Measurements from ENCODE around the gene HADHA.

The HADHA gene

DNA sequence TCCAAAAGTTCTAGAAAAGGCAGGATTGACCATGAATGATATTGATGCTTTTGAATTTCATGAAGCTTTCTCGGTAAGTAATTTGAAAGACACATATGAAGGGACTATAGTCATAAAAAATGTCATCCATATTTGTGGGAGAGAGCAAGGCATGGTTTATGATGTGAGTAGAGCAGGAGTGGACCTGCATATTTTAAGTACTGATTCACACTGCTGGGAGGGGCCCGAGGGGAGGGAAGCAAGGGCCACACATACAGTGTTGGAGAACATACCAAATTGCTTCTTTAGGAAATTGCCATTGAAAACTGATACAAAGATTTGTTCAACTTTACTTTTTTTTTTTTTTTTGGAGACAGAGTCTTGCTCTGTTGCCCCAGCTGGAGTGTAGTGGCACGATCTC lies 39.7 kb upstream of the HADHA start:
- TF ChIP-seq, protein P1, sequence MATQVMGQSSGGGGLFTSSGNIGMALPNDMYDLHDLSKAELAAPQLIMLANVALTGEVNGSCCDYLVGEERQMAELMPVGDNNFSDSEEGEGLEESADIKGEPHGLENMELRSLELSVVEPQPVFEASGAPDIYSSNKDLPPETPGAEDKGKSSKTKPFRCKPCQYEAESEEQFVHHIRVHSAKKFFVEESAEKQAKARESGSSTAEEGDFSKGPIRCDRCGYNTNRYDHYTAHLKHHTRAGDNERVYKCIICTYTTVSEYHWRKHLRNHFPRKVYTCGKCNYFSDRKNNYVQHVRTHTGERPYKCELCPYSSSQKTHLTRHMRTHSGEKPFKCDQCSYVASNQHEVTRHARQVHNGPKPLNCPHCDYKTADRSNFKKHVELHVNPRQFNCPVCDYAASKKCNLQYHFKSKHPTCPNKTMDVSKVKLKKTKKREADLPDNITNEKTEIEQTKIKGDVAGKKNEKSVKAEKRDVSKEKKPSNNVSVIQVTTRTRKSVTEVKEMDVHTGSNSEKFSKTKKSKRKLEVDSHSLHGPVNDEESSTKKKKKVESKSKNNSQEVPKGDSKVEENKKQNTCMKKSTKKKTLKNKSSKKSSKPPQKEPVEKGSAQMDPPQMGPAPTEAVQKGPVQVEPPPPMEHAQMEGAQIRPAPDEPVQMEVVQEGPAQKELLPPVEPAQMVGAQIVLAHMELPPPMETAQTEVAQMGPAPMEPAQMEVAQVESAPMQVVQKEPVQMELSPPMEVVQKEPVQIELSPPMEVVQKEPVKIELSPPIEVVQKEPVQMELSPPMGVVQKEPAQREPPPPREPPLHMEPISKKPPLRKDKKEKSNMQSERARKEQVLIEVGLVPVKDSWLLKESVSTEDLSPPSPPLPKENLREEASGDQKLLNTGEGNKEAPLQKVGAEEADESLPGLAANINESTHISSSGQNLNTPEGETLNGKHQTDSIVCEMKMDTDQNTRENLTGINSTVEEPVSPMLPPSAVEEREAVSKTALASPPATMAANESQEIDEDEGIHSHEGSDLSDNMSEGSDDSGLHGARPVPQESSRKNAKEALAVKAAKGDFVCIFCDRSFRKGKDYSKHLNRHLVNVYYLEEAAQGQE (IDR thresholded peaks at IDR 0.05; ENCODE audit: insufficient read depth in 1 of 2, low read depth in 2 of 2, low read length in 2 of 2): no peak
- no peak for TF ChIP-seq SIN3A (IDR thresholded peaks at IDR 0.05; ENCODE audit: borderline replicate concordance, insufficient read depth, low read length)

DNA sequence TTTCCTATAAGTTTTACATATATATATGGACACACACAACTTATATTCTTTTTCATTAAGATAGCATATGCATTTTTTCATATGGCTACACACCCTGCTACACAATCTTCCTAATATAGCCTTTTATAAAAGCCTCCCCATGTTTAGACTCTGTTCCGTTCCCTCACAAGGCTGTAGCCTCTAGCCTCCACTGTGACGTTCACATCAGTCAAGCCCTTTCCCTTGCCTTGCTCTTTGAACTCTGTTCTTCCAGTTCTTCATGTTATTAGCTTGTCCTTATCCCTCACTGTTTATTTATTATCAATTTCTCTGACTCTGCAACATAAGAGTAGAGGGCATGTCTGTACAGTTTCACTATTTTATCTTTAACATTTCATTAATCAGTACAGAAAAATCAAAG lies 39.2 kb upstream of the HADHA start:
- TF ChIP-seq, protein P1 (IDR thresholded peaks at IDR 0.05; ENCODE audit: insufficient read depth in 1 of 2, low read depth in 2 of 2, low read length in 2 of 2): no peak
- no peak for TF ChIP-seq FOXP2 (optimal IDR thresholded peaks at IDR 0.05; ENCODE audit: borderline replicate concordance, extremely low read depth, extremely low read length, insufficient read depth)
- no peak for TF ChIP-seq TAF1 (IDR thresholded peaks at IDR 0.05; ENCODE audit: borderline replicate concordance, insufficient read depth, low read length)
- TF ChIP-seq SIN3A (IDR thresholded peaks at IDR 0.05; ENCODE audit: borderline replicate concordance, insufficient read depth, low read length): no peak
- TF ChIP-seq POLR2AphosphoS5 (IDR thresholded peaks at IDR 0.05; ENCODE audit: low read depth, low read length): no peak

DNA sequence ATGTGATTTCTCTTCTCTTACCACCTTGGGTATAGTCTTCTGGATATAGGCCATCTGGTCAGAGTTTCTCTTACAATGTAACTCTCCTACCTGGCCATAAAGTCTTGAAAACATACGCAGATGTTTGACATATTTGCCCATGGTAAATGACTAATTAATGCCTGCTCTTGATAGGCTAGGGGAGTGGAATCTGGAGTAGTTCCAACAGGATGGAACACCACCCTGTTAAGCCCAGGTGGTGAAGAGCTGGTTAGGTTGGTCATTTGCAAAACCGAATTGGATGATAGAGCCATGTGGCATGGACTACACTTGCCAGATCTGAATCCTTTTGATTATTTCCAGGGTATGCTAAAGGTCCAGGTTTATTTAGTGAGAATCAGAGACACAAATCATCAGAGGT lies 36.8 kb upstream of the HADHA start:
- TF ChIP-seq TAF1 (IDR thresholded peaks at IDR 0.05; ENCODE audit: borderline replicate concordance, insufficient read depth, low read length) (no peak), SIN3A (IDR thresholded peaks at IDR 0.05; ENCODE audit: borderline replicate concordance, insufficient read depth, low read length) (no peak), POLR2AphosphoS5 (IDR thresholded peaks at IDR 0.05; ENCODE audit: low read depth, low read length) (no peak), FOXP2 (optimal IDR thresholded peaks at IDR 0.05; ENCODE audit: borderline replicate concordance, extremely low read depth, extremely low read length, insufficient read depth) (no peak)
- TF ChIP-seq, protein P1 (IDR thresholded peaks at IDR 0.05; ENCODE audit: insufficient read depth in 1 of 2, low read depth in 2 of 2, low read length in 2 of 2): no peak

DNA sequence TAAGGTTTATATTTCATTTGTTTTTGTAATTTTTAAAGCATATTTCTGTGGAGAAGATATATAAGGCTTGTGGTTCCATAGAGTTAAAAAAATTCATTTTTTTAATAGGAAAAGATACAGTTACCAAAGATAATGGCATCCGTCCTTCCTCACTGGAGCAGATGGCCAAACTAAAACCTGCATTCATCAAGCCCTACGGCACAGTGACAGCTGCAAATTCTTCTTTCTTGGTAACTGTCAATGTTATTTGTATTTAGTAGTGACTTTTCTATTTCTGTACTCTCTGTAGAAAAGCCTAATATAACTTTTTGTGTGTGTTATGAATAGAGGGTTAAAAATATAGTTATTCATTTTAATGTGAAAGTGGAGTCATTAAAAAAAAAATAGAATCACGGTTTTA lies 35.5 kb upstream of the HADHA start:
- no peak for TF ChIP-seq FOXP2 (optimal IDR thresholded peaks at IDR 0.05; ENCODE audit: borderline replicate concordance, extremely low read depth, extremely low read length, insufficient read depth)
- TF ChIP-seq SIN3A (IDR thresholded peaks at IDR 0.05; ENCODE audit: borderline replicate concordance, insufficient read depth, low read length): no peak

DNA sequence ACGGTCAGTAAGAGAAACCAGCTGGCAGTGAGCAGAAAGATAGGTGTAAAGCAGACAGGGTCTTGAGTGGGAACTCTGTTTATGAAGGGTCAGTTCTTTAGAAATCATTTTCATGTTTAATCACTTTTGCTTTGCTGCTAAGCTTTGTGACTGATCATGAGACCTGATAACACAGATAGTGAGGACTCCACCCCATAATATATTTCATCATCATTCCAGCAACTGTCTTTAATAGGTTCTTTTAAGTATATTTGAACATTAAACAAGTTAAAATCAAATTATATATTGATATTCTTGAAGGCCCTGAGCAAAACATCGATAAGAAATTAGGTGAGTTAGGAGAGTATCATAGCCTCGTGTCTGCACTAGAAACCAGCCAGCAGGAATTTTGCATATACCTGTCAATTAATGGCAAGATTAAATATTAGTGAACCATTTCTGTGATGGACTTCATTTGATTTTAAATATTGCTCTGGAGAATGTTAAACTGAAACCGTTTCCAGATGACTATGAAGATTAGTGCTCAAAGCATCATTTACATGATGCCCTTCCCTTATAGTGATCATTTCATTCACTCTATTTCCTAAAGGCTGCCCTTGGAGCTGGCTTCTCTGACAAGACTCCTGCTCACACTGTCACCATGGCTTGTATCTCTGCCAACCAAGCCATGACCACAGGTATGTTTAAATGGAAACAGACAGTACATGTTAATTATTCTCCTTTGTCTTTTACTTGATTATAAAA lies 32.2 kb upstream of the HADHA start:
- TF ChIP-seq TAF1 (IDR thresholded peaks at IDR 0.05; ENCODE audit: borderline replicate concordance, insufficient read depth, low read length): no peak
- no peak for TF ChIP-seq FOXP2 (optimal IDR thresholded peaks at IDR 0.05; ENCODE audit: borderline replicate concordance, extremely low read depth, extremely low read length, insufficient read depth)
- TF ChIP-seq, protein P1 (IDR thresholded peaks at IDR 0.05; ENCODE audit: insufficient read depth in 1 of 2, low read depth in 2 of 2, low read length in 2 of 2): no peak
- no peak for TF ChIP-seq SIN3A (IDR thresholded peaks at IDR 0.05; ENCODE audit: borderline replicate concordance, insufficient read depth, low read length)
- no peak for TF ChIP-seq POLR2AphosphoS5 (IDR thresholded peaks at IDR 0.05; ENCODE audit: low read depth, low read length)
